ENCODE measurements around the gene NPAS1. TPM values are rescaled to one million over a fixed set of nuclear protein-coding genes. Genes with fewer than 3 reads are reported as not detected.

NPAS1 gene
- polyA plus RNA-seq, 3 donors, result not detected

DNA sequence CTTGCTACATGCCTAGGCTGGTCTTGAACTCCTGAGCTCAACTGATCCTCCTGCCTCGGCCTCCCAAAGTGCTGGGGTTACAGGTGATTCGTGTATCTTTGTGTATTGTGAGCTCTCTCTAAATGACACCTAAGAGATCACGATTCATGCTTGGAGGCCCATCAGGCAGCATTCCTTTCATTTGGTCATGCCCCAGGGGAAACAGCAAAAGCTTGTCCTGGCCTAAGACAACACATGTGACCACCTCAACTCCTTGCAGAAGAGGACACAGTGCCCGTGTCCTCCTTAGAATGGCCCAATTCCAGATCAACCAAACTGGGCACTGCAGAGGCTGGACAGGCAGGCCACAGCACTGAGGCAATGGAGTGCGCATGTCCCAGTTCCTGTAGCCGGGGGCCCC is 61.5 kb downstream of the NPAS1 start:
- intact Hi-C loops (cut with micrococcal nuclease), result no loop called here
- TF ChIP-seq, protein P1, sequence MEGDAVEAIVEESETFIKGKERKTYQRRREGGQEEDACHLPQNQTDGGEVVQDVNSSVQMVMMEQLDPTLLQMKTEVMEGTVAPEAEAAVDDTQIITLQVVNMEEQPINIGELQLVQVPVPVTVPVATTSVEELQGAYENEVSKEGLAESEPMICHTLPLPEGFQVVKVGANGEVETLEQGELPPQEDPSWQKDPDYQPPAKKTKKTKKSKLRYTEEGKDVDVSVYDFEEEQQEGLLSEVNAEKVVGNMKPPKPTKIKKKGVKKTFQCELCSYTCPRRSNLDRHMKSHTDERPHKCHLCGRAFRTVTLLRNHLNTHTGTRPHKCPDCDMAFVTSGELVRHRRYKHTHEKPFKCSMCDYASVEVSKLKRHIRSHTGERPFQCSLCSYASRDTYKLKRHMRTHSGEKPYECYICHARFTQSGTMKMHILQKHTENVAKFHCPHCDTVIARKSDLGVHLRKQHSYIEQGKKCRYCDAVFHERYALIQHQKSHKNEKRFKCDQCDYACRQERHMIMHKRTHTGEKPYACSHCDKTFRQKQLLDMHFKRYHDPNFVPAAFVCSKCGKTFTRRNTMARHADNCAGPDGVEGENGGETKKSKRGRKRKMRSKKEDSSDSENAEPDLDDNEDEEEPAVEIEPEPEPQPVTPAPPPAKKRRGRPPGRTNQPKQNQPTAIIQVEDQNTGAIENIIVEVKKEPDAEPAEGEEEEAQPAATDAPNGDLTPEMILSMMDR (IDR thresholded peaks at IDR 0.05), result no peak
- DNase-seq, result no peak
- H3K9me3 ChIP-seq (replicated peaks in 1 of 2; ENCODE audit: control insufficient read depth in 1 of 2, insufficient read depth in 1 of 2, low read length in 2 of 2), result no peaks in the 10 kb centered on the region
- peaks cover under 1 to 2% of the 10 kb centered on the region in 2 donors for H3K4me1 ChIP-seq (ENCODE audit: control insufficient read depth in 1 of 2, insufficient read depth in 2 of 2, low read length in 2 of 2)
- H3K4me3 ChIP-seq (replicated peaks in 1 of 3; ENCODE audit: low read depth in 2 of 3, low read length in 3 of 3), result no peak overlapping the region
- peaks cover 66 to 96% of the 10 kb centered on the region in 2 donors for H3K36me3 ChIP-seq (replicated peaks in 1 of 2; ENCODE audit: control insufficient read depth in 1 of 2, insufficient read depth in 2 of 2, low read length in 2 of 2)
- H3K27ac ChIP-seq (ENCODE audit: low read depth in 1 of 2, low read length in 2 of 2), result no peak overlapping the region
- Mint-ChIP-seq H3K4me1 (peaks cover 3% of the 10 kb centered on the region), H3K4me3 (no peak overlapping the region), H3K27ac (peak overlapping the region in 3 of 7 donors; percentile 45 to 72 (median 54)), H3K36me3 (peaks cover 71 to 96% of the 10 kb centered on the region in 2 donors), H3K27me3 (ENCODE audit: low read depth in 3 of 3) (peaks cover 0 to 3% (median 0%) of the 10 kb centered on the region in 3 donors), H3K9me3 (no peaks in the 10 kb centered on the region)
- H3K4me2 ChIP-seq (replicated peaks; ENCODE audit: extremely low read depth, low read length, poor library complexity, severe bottlenecking), result no peak overlapping the region
- H3K9ac ChIP-seq (ENCODE audit: insufficient read depth, low read length, poor library complexity, severe bottlenecking), result no peak overlapping the region
- no peak overlapping the region for H2AFZ ChIP-seq (ENCODE audit: insufficient read depth, low read depth, low read length, poor library complexity, severe bottlenecking)
- no peaks in the 10 kb centered on the region for H3K27me3 ChIP-seq (ENCODE audit: control insufficient read depth in 2 of 2, insufficient read depth in 2 of 2, low read length in 2 of 2)
- H3K79me2 ChIP-seq (ENCODE audit: insufficient read depth, low read length), result peaks cover 6% of the 10 kb centered on the region
- peaks cover 10% of the 10 kb centered on the region for H4K20me1 ChIP-seq (ENCODE audit: insufficient read depth, low read length)
- 93% methylated on average over 6 of the region's 6 CpGs for WGBS (ENCODE audit: insufficient coverage)

DNA sequence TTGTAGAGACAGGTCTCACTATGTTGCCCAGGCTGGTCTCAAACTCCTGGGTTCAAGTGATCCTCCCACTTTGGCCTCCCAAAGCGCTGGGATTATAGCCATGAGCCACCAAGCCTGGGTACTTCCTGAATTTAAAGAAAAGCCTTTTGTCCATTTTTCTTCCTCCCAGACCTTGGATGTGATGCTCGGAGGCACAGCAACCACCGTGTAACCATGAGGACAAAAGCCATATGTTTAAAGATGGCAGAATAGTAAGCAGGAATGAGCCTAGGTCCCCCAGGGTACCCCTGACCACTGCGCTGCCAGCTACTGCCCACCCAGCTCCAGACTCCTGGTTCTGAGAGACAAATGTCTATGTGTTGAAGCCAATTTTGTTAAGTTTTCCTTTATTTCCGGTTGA is 62.9 kb downstream of the NPAS1 start:
- Mint-ChIP-seq H3K9me3 (no peaks in the 10 kb centered on the region), H3K27me3 (ENCODE audit: low read depth in 3 of 3) (peaks cover 0 to 3% (median 0%) of the 10 kb centered on the region in 3 donors), H3K27ac (no peak overlapping the region), H3K4me3 (no peak overlapping the region), H3K36me3 (peaks cover 69 to 96% of the 10 kb centered on the region in 2 donors), H3K4me1 (no peaks in the 10 kb centered on the region)
- Histone ChIP-seq H3K36me3 (replicated peaks in 1 of 2; ENCODE audit: control insufficient read depth in 1 of 2, insufficient read depth in 2 of 2, low read length in 2 of 2) (peaks cover 72 to 96% of the 10 kb centered on the region in 2 donors), H2AFZ (ENCODE audit: insufficient read depth, low read depth, low read length, poor library complexity, severe bottlenecking) (no peak overlapping the region), H3K27ac (ENCODE audit: low read depth in 1 of 2, low read length in 2 of 2) (no peak overlapping the region), H4K20me1 (ENCODE audit: insufficient read depth, low read length) (peaks cover 6% of the 10 kb centered on the region), H3K4me1 (ENCODE audit: control insufficient read depth in 1 of 2, insufficient read depth in 2 of 2, low read length in 2 of 2) (no peaks in the 10 kb centered on the region), H3K27me3 (ENCODE audit: control insufficient read depth in 2 of 2, insufficient read depth in 2 of 2, low read length in 2 of 2) (no peaks in the 10 kb centered on the region), H3K9me3 (replicated peaks in 1 of 2; ENCODE audit: control insufficient read depth in 1 of 2, insufficient read depth in 1 of 2, low read length in 2 of 2) (no peaks in the 10 kb centered on the region), H3K4me3 (replicated peaks in 1 of 3; ENCODE audit: low read depth in 2 of 3, low read length in 3 of 3) (no peak overlapping the region), H3K4me2 (replicated peaks; ENCODE audit: extremely low read depth, low read length, poor library complexity, severe bottlenecking) (no peak overlapping the region), H3K79me2 (ENCODE audit: insufficient read depth, low read length) (peaks cover 4% of the 10 kb centered on the region), H3K9ac (ENCODE audit: insufficient read depth, low read length, poor library complexity, severe bottlenecking) (no peak overlapping the region)
- TF ChIP-seq, protein P1 (IDR thresholded peaks at IDR 0.05), result no peak
- WGBS (ENCODE audit: insufficient coverage), result 100% methylated on average over 5 of the region's 5 CpGs
- no peak for DNase-seq
- intact Hi-C loops (cut with micrococcal nuclease), result no loop called here
